HL-60 (cell line): ENCODE data around the gene AP2A1.

ENCODE experiments used
- GABPA ChIP-seq: IDR thresholded peaks from 2 replicates; pipeline ENCODE4 v1.6.1; 2012; ENCODE audit warnings: low read depth
- POLR2AphosphoS5 ChIP-seq: IDR thresholded peaks from 2 replicates; pipeline ENCODE4 v1.6.1; 2012; ENCODE audit warnings: low read depth
- SPI1 ChIP-seq: IDR thresholded peaks from 2 replicates; pipeline ENCODE4 v1.6.1; 2012; ENCODE audit warnings: low read depth, mild to moderate bottlenecking, borderline replicate concordance
- TF ChIP-seq, protein P1 (sequence below): IDR thresholded peaks from one replicate; pipeline ENCODE4 v1.5.1; 2011; ENCODE audit warnings: low read length, control low read depth, inconsistent platforms; ENCODE audit not compliant: insufficient read depth
- TF ChIP-seq, protein P2 (sequence below): IDR thresholded peaks from 2 replicates; pipeline ENCODE4 v1.6.1; 2012; ENCODE audit warnings: low read depth; ENCODE audit not compliant: insufficient replicate concordance

DNA sequence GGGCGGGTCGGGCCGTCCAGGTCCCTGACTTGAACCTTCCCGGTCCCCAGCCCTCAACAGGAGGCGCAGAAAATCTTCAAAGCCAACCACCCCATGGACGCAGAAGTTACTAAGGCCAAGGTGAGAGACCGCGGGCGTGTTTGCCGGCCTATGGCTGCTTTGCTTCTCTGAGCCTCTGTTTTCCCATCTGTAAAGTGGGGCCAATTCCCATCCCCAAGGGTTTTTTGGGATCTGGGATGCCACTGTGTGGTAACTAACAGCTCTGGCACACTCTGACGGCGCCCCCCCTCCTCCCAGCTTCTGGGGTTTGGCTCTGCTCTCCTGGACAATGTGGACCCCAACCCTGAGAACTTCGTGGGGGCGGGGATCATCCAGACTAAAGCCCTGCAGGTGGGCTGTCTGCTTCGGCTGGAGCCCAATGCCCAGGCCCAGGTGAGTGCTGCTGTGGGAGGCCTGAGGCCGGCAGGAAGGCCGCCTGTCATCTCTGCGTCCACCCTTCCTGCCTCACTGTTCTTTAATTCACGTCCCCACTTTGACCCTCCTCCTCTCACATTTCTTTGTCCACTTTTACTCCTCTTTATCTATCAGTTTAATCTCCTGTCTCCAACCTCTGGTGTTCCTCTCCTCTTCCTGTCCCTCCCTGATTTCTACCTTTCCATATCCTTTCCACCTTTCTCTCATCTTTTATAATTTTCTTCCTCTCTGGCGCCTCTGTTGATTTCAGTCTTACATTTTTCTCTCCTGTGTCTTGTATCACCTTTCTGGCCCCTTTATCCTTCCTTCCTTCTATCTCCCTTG lies 39.2 kb downstream of the AP2A1 start:
- TF ChIP-seq, protein P1, sequence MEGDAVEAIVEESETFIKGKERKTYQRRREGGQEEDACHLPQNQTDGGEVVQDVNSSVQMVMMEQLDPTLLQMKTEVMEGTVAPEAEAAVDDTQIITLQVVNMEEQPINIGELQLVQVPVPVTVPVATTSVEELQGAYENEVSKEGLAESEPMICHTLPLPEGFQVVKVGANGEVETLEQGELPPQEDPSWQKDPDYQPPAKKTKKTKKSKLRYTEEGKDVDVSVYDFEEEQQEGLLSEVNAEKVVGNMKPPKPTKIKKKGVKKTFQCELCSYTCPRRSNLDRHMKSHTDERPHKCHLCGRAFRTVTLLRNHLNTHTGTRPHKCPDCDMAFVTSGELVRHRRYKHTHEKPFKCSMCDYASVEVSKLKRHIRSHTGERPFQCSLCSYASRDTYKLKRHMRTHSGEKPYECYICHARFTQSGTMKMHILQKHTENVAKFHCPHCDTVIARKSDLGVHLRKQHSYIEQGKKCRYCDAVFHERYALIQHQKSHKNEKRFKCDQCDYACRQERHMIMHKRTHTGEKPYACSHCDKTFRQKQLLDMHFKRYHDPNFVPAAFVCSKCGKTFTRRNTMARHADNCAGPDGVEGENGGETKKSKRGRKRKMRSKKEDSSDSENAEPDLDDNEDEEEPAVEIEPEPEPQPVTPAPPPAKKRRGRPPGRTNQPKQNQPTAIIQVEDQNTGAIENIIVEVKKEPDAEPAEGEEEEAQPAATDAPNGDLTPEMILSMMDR, result no peak
- TF ChIP-seq POLR2AphosphoS5 (0 out of 2 replicates have a peak, but pooled peaks have one; percentile 22), GABPA (no peak), SPI1 (no peak)
- TF ChIP-seq, protein P2, sequence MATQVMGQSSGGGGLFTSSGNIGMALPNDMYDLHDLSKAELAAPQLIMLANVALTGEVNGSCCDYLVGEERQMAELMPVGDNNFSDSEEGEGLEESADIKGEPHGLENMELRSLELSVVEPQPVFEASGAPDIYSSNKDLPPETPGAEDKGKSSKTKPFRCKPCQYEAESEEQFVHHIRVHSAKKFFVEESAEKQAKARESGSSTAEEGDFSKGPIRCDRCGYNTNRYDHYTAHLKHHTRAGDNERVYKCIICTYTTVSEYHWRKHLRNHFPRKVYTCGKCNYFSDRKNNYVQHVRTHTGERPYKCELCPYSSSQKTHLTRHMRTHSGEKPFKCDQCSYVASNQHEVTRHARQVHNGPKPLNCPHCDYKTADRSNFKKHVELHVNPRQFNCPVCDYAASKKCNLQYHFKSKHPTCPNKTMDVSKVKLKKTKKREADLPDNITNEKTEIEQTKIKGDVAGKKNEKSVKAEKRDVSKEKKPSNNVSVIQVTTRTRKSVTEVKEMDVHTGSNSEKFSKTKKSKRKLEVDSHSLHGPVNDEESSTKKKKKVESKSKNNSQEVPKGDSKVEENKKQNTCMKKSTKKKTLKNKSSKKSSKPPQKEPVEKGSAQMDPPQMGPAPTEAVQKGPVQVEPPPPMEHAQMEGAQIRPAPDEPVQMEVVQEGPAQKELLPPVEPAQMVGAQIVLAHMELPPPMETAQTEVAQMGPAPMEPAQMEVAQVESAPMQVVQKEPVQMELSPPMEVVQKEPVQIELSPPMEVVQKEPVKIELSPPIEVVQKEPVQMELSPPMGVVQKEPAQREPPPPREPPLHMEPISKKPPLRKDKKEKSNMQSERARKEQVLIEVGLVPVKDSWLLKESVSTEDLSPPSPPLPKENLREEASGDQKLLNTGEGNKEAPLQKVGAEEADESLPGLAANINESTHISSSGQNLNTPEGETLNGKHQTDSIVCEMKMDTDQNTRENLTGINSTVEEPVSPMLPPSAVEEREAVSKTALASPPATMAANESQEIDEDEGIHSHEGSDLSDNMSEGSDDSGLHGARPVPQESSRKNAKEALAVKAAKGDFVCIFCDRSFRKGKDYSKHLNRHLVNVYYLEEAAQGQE, result no peak
